Endothelial cell (in vitro differentiated cells): ENCODE data around the gene C5AR1. TPM values are rescaled to one million over a fixed set of nuclear protein-coding genes. Genes with fewer than 3 reads are reported as not detected.
A peak's percentile ranks its signal among the peaks of the same experiment; 100 is the strongest.
"Not testable (repeated sequence)": the region's sequence is repeated elsewhere in the genome, so short reads cannot be mapped to it uniquely, and the experiment has no call there.

Experiments used
- DNase-seq: peaks from one replicate; pipeline ENCODE4 v3.0.0; 2021; ENCODE audit warnings: low spot score
- H3K27ac Mint-ChIP-seq: one replicate; pipeline ENCODE4 v1.8.0; 2021; ENCODE audit warnings: mixed read lengths, inconsistent platforms; ENCODE audit not compliant: unreplicated experiment
- H3K27me3 Mint-ChIP-seq: one replicate; pipeline ENCODE4 v1.8.0; 2021; ENCODE audit warnings: mild to moderate bottlenecking, moderate library complexity, mixed read lengths, inconsistent platforms; ENCODE audit not compliant: unreplicated experiment
- H3K36me3 Mint-ChIP-seq: one replicate; pipeline ENCODE4 v1.8.0; 2021; ENCODE audit warnings: mild to moderate bottlenecking, low read depth, mixed read lengths, inconsistent platforms; ENCODE audit not compliant: unreplicated experiment
- H3K4me1 Mint-ChIP-seq: one replicate; pipeline ENCODE4 v1.8.0; 2021; ENCODE audit warnings: mild to moderate bottlenecking, mixed read lengths, inconsistent platforms; ENCODE audit not compliant: unreplicated experiment
- H3K4me3 Mint-ChIP-seq: one replicate; pipeline ENCODE4 v1.8.0; 2021; ENCODE audit warnings: mild to moderate bottlenecking, mixed read lengths, inconsistent platforms; ENCODE audit not compliant: unreplicated experiment
- H3K9me3 Mint-ChIP-seq: one replicate; pipeline ENCODE4 v1.8.0; 2021; ENCODE audit warnings: mixed read lengths, inconsistent platforms; ENCODE audit not compliant: unreplicated experiment
- total RNA-seq: library from RNA; stranded (reverse); fragmentation: NEBNext Ultra II Directional; extraction: Animal tissue kit (Norgen Biotek cat#: 25700); gene quantifications from one replicate; pipeline ENCODE4 v1.2.1, GENCODE V29; 2021; ENCODE audit not compliant: unreplicated experiment
- TF ChIP-seq, protein P1 (sequence below): fragments of 200-600 bp; sonication (generic); IDR thresholded peaks from one replicate; pipeline ENCODE4 v1.5.0; 2021; ENCODE audit warnings: antibody characterized with exemption; ENCODE audit not compliant: unreplicated experiment

C5AR1 gene
- total RNA-seq, 1 donor from 2014 or later = 0.56 TPM

DNA sequence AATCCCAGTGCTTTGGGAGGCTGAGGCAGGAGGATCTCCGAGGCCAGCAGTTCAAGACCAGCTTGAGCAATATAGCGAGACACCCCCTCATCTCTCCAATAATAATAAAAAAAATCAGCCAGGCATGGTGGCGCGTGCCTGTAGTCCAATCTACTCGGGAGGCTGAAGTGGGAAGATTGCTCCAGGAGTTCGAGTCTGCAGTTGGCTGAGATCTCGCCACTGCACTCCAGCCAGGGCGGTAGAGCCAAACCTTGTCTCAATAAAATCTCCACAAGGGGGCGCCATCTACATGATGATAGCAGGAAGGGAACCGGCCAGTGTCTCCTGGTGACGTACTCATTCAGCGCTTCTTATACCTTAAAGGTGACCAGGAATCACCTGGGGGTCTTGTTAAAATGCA, 13.6 kb upstream of the C5AR1 start:
- H3K27me3 Mint-ChIP-seq = no peaks in the 10 kb centered on the region
- H3K9me3 Mint-ChIP-seq = no peaks in the 10 kb centered on the region
- DNase-seq = peak; percentile 85
- no peak overlapping the region for H3K4me3 Mint-ChIP-seq
- H3K36me3 Mint-ChIP-seq = no peaks in the 10 kb centered on the region
- TF ChIP-seq, protein P1, sequence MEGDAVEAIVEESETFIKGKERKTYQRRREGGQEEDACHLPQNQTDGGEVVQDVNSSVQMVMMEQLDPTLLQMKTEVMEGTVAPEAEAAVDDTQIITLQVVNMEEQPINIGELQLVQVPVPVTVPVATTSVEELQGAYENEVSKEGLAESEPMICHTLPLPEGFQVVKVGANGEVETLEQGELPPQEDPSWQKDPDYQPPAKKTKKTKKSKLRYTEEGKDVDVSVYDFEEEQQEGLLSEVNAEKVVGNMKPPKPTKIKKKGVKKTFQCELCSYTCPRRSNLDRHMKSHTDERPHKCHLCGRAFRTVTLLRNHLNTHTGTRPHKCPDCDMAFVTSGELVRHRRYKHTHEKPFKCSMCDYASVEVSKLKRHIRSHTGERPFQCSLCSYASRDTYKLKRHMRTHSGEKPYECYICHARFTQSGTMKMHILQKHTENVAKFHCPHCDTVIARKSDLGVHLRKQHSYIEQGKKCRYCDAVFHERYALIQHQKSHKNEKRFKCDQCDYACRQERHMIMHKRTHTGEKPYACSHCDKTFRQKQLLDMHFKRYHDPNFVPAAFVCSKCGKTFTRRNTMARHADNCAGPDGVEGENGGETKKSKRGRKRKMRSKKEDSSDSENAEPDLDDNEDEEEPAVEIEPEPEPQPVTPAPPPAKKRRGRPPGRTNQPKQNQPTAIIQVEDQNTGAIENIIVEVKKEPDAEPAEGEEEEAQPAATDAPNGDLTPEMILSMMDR = peak; percentile 83
- H3K27ac Mint-ChIP-seq = no peak overlapping the region
- H3K4me1 Mint-ChIP-seq = no peaks in the 10 kb centered on the region

DNA sequence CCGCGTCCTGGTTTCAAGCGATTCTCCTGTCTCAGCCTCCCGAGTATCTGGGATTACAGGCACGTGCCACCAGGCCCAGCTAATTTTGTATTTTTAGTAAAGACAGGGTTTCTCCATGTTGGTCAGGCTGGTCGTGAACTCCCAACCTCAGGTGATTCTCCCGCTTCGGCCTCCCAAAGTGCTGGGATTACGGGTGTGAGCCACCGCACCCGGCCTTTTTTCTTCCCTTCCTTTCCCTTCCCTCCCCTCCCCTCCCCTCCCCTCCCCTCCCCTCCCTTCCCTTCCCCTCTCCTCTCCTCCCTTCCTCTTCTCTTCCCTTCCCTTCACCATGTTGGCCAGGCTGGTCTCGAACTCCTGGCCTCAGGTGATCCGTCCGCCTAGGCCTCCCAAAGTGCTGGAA, 8.8 kb upstream of the C5AR1 start:
- H3K36me3 Mint-ChIP-seq, H3K9me3 Mint-ChIP-seq, H3K27me3 Mint-ChIP-seq, DNase-seq, H3K4me3 Mint-ChIP-seq, H3K27ac Mint-ChIP-seq, H3K4me1 Mint-ChIP-seq: not testable (repeated sequence)

DNA sequence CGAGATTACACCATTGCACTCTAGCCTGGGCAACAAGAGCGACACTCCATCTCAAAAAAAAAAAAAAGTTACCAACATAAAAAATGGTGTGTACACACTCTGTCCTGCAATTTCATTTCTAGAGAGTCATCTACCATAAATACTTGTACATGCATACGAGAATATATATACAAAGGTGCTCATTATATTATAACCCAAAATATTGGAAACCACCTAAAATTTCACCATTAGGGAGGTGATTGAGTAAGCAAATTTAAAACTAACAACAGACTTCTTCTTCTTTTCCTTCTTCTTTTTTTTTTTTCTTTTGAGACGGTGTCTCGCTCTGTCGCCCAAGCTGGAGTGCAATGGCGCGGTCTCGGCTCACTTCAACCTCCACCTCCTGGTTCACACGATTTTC, 7.4 kb upstream of the C5AR1 start:
- no peak for DNase-seq
- Mint-ChIP-seq H3K4me3 (no peak overlapping the region), H3K27me3 (peaks cover 2% of the 10 kb centered on the region), H3K27ac (no peak overlapping the region), H3K4me1 (no peaks in the 10 kb centered on the region), H3K36me3 (no peaks in the 10 kb centered on the region), H3K9me3 (no peaks in the 10 kb centered on the region)
- TF ChIP-seq, protein P1 = no peak

DNA sequence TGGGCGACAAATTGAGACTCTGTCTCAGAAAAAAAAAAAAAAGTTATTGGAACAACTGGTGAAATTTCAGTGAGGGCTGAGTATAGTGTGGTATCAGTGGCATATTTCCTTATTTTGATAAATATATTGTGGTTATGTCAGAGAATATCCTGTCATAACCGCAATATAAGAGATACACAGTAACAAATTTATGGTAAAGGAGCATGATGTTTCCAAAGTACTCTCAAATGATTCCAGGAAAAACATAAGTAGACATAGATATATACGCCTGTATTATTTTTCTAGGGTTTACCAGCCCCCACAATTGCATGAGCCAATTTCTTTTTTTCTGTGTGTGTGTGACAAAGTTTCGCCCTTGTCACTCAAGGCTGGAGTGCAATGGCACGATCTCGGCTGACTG, 5.7 kb upstream of the C5AR1 start:
- H3K9me3 Mint-ChIP-seq = no peaks in the 10 kb centered on the region
- no peaks in the 10 kb centered on the region for H3K36me3 Mint-ChIP-seq
- no peak for DNase-seq
- TF ChIP-seq, protein P1 = no peak
- H3K27me3 Mint-ChIP-seq = peaks cover 2% of the 10 kb centered on the region
- H3K27ac Mint-ChIP-seq = no peak overlapping the region
- H3K4me1 Mint-ChIP-seq = no peaks in the 10 kb centered on the region
- H3K4me3 Mint-ChIP-seq = no peak overlapping the region

DNA sequence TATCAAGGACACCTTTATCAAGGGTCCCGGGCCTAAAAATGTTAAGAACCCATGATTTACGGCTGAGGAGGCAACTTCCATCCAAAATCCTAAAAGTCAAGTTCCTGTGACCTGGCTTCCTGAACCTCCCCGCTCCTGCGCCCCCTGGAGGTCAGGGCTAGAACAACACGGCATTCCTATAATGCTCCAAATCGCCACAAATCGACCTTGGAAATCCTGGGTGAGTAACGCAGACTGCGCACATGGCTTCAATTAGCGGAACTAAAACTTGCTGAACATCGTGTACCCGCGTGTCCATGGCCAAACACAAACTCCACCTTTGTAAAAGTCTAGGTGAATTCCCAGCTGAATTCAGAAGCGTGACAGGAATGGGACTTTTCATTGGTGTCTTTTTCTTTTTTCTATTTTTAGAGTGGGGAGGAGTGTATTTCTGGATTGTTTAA, 4.3 kb upstream of the C5AR1 start:
- Mint-ChIP-seq H3K36me3 (no peaks in the 10 kb centered on the region), H3K4me3 (no peak overlapping the region), H3K9me3 (no peaks in the 10 kb centered on the region), H3K27ac (no peak overlapping the region), H3K4me1 (no peaks in the 10 kb centered on the region), H3K27me3 (peaks cover 4% of the 10 kb centered on the region)
- TF ChIP-seq, protein P1 = peak; percentile 99
- peak; percentile 75 for DNase-seq

DNA sequence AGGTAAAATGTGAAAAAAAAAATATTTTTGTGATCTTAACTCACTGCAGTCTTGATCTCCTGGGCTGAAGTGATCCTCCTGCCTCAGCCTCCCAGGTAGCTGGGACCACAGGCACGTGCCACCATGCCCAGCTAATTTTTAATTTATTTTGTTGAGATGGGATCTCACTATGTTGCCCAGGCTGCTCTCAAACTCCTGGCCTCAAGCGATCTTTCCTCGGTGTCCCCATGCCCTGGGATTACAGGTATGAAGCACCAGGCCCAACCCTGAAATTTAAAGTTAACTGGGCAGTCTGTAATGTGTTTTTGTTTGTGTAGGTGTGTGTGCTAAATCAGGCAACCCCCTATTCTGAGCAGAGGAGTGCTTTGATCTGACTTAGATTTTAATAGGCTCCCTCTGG, 3.4 kb upstream of the C5AR1 start:
- TF ChIP-seq, protein P1 = no peak
- Mint-ChIP-seq H3K4me1 (no peaks in the 10 kb centered on the region), H3K27me3 (peaks cover 4% of the 10 kb centered on the region), H3K4me3 (no peak overlapping the region), H3K9me3 (no peaks in the 10 kb centered on the region), H3K27ac (no peak overlapping the region), H3K36me3 (no peaks in the 10 kb centered on the region)
- DNase-seq = no peak
